Endodermal cell (in vitro differentiated cells): ENCODE measurements around the gene RUNDC3A. TPM values are rescaled to one million over a fixed set of nuclear protein-coding genes. Genes with fewer than 3 reads are reported as not detected.
A peak's percentile ranks its signal among the peaks of the same experiment; 100 is the strongest.

Source experiments
- DNase-seq: peaks from one replicate; pipeline ENCODE4 v3.0.0-alpha.2; 2017
- H3K27ac ChIP-seq: 2 replicates; pipeline ENCODE4 v1.5.1; 2013; ENCODE audit warnings: mild to moderate bottlenecking, low read depth, low read length, moderate library complexity
- H3K27me3 ChIP-seq: 2 replicates; pipeline ENCODE4 v1.6.1; 2013; ENCODE audit warnings: mild to moderate bottlenecking, low read length, moderate library complexity; ENCODE audit not compliant: insufficient read depth, control insufficient read depth, poor library complexity, severe bottlenecking
- H3K36me3 ChIP-seq: 2 replicates; pipeline ENCODE4 v1.7.0; 2013; ENCODE audit warnings: mild to moderate bottlenecking, low read length, moderate library complexity; ENCODE audit not compliant: control insufficient read depth, insufficient read depth
- H3K4me1 ChIP-seq: one replicate; pipeline ENCODE4 v1.7.0; 2013; ENCODE audit warnings: low read length; ENCODE audit not compliant: control insufficient read depth, insufficient read depth
- H3K4me3 ChIP-seq: 2 replicates; pipeline ENCODE4 v1.5.1; 2013; ENCODE audit warnings: mild to moderate bottlenecking, low read length, moderate library complexity
- H3K9ac ChIP-seq: 2 replicates; pipeline ENCODE4 v1.6.1; 2013; ENCODE audit warnings: mild to moderate bottlenecking, low read length, moderate library complexity; ENCODE audit not compliant: poor library complexity, severe bottlenecking; ENCODE audit errors: extremely low read depth
- H3K9me3 ChIP-seq: 2 replicates; pipeline ENCODE4 v1.6.1; 2013; ENCODE audit warnings: mild to moderate bottlenecking, low read length, moderate library complexity; ENCODE audit not compliant: control insufficient read depth
- H3K27ac Mint-ChIP-seq: 2 replicates; pipeline ENCODE4 v1.8.0; 2020; ENCODE audit warnings: mixed read lengths
- H3K27me3 Mint-ChIP-seq: 2 replicates; pipeline ENCODE4 v1.8.0; 2021; ENCODE audit warnings: mild to moderate bottlenecking, mixed read lengths; ENCODE audit not compliant: insufficient read depth
- H3K36me3 Mint-ChIP-seq: 2 replicates; pipeline ENCODE4 v1.8.0; 2020; ENCODE audit warnings: low read depth, mixed read lengths
- H3K4me1 Mint-ChIP-seq: 2 replicates; pipeline ENCODE4 v1.8.0; 2020; ENCODE audit warnings: mixed read lengths
- H3K4me3 Mint-ChIP-seq: 2 replicates; pipeline ENCODE4 v1.8.0; 2020; ENCODE audit warnings: mild to moderate bottlenecking, moderate library complexity, mixed read lengths
- H3K9me3 Mint-ChIP-seq: 2 replicates; pipeline ENCODE4 v1.8.0; 2020; ENCODE audit warnings: mild to moderate bottlenecking, mixed read lengths
- CTCF ChIP-seq: fragments of 200-600 bp; sonication (generic); conservative IDR thresholded peaks from 2 replicates; pipeline ENCODE4 v1.5.0; 2021; ENCODE audit warnings: antibody characterized with exemption, mild to moderate bottlenecking
- WGBS, 2 experiments: methylation state at CpG; one replicate each; pipeline versions ENCODE4 v1.1.5 to v1.1.7; 2013; ENCODE audit warnings: missing lambda C conversion rate in 2 of 2, mixed read lengths in 1 of 2; ENCODE audit not compliant: insufficient coverage in 1 of 2, insufficient read length in 1 of 2; 5-methylcytosine and 5-hydroxymethylcytosine counted together
- total RNA-seq, 2 donors: library from RNA; stranded (reverse); fragmentation: NEBNext Ultra II Directional in 1 of 2; extraction: Animal tissue kit (Norgen Biotek cat#: 25700) in 1 of 2; gene quantifications; 2 replicates in 1 of 2; 3 replicates in 1 of 2; pipeline ENCODE4 v1.2.1, GENCODE V29; 2021

RUNDC3A gene
- total RNA-seq, 2 donors from 2014 or later, result 1.0 to 2.1 TPM

DNA sequence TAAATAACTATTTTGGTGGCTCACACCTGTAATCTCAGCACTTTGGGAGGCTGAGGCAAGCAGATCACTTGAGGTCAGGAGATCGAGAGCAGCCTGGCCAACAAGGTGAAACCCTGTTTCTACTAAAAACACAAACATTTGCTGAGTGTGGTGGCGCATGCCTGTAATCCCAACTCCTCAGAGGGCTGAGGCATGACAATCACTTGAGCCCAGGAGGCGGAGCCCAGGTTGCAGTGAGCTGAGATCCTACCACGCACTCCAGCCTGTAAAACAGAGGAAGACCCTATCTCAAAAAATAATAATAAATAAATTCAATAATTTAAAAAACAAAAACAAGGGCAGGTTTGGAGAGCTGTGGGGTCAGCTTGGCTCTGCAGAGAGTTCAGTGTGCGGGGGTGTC, 34.8 kb upstream of the RUNDC3A start:
- Histone ChIP-seq H3K27me3 (no peaks in the 10 kb centered on the region), H3K27ac (no peak overlapping the region), H3K9me3 (no peaks in the 10 kb centered on the region), H3K4me1 (peaks cover 3% of the 10 kb centered on the region), H3K9ac (no peak overlapping the region), H3K36me3 (no peaks in the 10 kb centered on the region), H3K4me3 (no peak overlapping the region)
- Mint-ChIP-seq H3K27me3 (peaks cover 3% of the 10 kb centered on the region), H3K9me3 (no peaks in the 10 kb centered on the region), H3K36me3 (no peaks in the 10 kb centered on the region), H3K27ac (no peak overlapping the region), H3K4me3 (no peak overlapping the region), H3K4me1 (peaks cover 17% of the 10 kb centered on the region)
- DNase-seq, result peak; percentile 84
- 74 to 83% methylated on average over 3 to 5 of the region's 5 CpGs for WGBS, 2 experiments
- no peak for TF ChIP-seq CTCF

DNA sequence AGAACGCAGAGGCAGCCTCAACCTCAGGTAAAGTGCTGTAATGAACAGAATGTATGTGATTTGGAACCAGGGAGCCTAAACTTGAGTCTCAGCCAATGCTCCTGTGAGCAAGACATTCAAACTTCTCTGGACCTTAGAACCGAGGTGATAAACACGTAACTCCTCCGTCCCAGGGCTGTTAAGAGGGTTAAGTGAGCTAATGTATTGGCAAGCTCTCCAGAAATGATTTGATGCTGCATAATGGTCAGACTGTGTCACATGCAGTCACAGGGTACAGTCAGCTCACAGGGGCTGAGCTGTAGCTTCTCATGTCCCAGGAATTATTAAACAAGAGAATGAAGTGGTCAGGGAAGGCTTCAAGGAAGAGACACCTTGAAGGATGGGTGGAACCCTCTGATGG, 30.4 kb upstream of the RUNDC3A start:
- Mint-ChIP-seq H3K27me3 (peaks cover 3% of the 10 kb centered on the region), H3K4me3 (no peak overlapping the region), H3K9me3 (no peaks in the 10 kb centered on the region), H3K4me1 (peaks cover 16% of the 10 kb centered on the region), H3K36me3 (no peaks in the 10 kb centered on the region), H3K27ac (no peak overlapping the region)
- H3K36me3 ChIP-seq, result no peaks in the 10 kb centered on the region
- H3K9ac ChIP-seq, result no peak overlapping the region
- no peak overlapping the region for H3K27ac ChIP-seq
- H3K27me3 ChIP-seq, result no peaks in the 10 kb centered on the region
- DNase-seq, result no peak
- H3K9me3 ChIP-seq, result no peaks in the 10 kb centered on the region
- no peak for TF ChIP-seq CTCF
- H3K4me1 ChIP-seq, result no peaks in the 10 kb centered on the region
- H3K4me3 ChIP-seq, result no peak overlapping the region
- 94% methylated on average over 4 of the region's 4 CpGs for WGBS, 2 experiments

DNA sequence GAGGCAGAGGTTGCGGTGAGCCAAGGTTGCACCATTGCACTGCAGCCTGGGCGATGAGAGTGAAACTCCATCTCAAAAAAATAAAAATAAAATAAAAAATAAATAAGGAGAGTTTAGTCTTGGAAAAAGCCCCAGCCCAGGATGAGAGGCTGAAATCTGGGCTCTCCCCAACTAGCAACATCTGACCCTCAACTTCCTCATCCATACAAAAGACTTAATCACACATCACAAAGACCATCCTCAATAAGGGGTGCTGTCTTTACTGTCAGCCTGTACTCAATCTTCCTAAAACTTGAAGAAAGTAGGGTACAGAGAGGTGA, 29.1 kb upstream of the RUNDC3A start:
- Histone ChIP-seq H3K27ac (no peak overlapping the region), H3K9me3 (no peaks in the 10 kb centered on the region), H3K9ac (no peak overlapping the region), H3K27me3 (no peaks in the 10 kb centered on the region), H3K4me3 (no peak overlapping the region), H3K4me1 (no peaks in the 10 kb centered on the region), H3K36me3 (no peaks in the 10 kb centered on the region)
- H3K4me1 Mint-ChIP-seq, result peaks cover 10% of the 10 kb centered on the region
- H3K27ac Mint-ChIP-seq, result peak overlapping the region; percentile 78
- 92% methylated on average over 1 of the region's 2 CpGs; no CpG with 5 or more reads in 1 of the 2 experiments for WGBS, 2 experiments
- no peak for DNase-seq
- peaks cover 3% of the 10 kb centered on the region for H3K27me3 Mint-ChIP-seq
- no peaks in the 10 kb centered on the region for H3K36me3 Mint-ChIP-seq
- no peak for TF ChIP-seq CTCF
- H3K4me3 Mint-ChIP-seq, result no peak overlapping the region
- H3K9me3 Mint-ChIP-seq, result no peaks in the 10 kb centered on the region
